Stimulated activated naive CD8-positive, alpha-beta T cell treated with anti-CD3 and anti-CD28 coated beads, Interleukin-15, amount 100 ng/mL, for 72 hours (primary cell): Measurements from ENCODE around the gene SLC28A1.

Experiments
- ATAC-seq: fragments of 150-1000 bp; cut with Tn5 transposase; 2 replicates; pipeline ENCODE4 v1.10.0; 2021; ENCODE audit warnings: mild to moderate bottlenecking, moderate library complexity
- DNase-seq, 2 donors: peaks; one replicate each; pipeline ENCODE4 v3.0.0; 2021 to 2022
- H3K27ac Mint-ChIP-seq, 2 donors: one replicate each; pipeline ENCODE4 v1.8.0; 2022; ENCODE audit warnings: mild to moderate bottlenecking in 2 of 2, mixed read lengths in 2 of 2, moderate library complexity in 2 of 2
- H3K27me3 Mint-ChIP-seq: one replicate; pipeline ENCODE4 v1.8.0; 2022; ENCODE audit warnings: mixed read lengths
- H3K4me1 Mint-ChIP-seq: one replicate; pipeline ENCODE4 v1.8.0; 2022; ENCODE audit warnings: mild to moderate bottlenecking, mixed read lengths
- H3K4me3 Mint-ChIP-seq, 2 donors: one replicate each; pipeline ENCODE4 v1.8.0; 2022; ENCODE audit warnings: mild to moderate bottlenecking in 2 of 2, mixed read lengths in 2 of 2, moderate library complexity in 1 of 2
- H3K9me3 Mint-ChIP-seq, 2 donors: one replicate each; pipeline ENCODE4 v1.8.0; 2022; ENCODE audit warnings: mixed read lengths in 2 of 2

Gene SLC28A1

DNA sequence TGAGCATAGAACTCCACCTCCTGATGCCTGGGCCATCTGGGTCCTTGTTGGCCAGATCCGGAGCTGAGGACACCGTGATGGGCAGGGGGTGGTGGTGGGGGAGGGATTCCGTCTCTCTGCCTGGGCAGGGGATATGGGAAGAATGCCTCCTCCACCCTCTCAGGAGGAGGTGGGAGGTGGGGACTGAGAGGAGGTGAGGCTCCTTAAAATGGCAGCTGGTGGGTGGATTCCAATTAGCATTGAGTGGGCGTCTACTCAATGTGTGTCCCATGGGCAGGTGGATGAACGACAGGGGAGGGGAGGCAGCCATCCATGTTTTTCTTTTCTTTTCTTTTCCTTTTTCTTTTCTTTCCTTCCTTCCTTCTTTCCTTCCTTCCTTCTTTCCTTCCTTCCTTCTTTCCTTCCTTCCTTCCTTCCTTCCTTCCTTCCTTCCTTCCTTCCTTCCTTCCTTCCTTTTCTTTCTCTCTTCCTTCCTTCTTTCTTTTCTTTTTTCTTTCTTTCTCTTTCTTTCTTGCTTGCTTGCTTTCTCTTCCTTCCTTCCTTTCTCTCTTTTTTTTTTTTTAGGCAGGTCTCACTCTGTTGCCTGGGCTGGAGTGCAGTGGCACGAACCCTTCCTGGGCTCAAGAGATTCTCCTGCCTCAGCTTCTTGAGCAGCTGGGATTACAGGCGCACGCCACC, 5.0 kb downstream of the SLC28A1 start:
- Mint-ChIP-seq H3K27ac (peak overlapping the region in 1 of 2 donors; percentile 78), H3K27me3 (no peaks in the 10 kb centered on the region), H3K4me3 (no peak overlapping the region), H3K9me3 (no peaks in the 10 kb centered on the region), H3K4me1 (no peaks in the 10 kb centered on the region)
- DNase-seq, result no peak
- ATAC-seq, result no peak

DNA sequence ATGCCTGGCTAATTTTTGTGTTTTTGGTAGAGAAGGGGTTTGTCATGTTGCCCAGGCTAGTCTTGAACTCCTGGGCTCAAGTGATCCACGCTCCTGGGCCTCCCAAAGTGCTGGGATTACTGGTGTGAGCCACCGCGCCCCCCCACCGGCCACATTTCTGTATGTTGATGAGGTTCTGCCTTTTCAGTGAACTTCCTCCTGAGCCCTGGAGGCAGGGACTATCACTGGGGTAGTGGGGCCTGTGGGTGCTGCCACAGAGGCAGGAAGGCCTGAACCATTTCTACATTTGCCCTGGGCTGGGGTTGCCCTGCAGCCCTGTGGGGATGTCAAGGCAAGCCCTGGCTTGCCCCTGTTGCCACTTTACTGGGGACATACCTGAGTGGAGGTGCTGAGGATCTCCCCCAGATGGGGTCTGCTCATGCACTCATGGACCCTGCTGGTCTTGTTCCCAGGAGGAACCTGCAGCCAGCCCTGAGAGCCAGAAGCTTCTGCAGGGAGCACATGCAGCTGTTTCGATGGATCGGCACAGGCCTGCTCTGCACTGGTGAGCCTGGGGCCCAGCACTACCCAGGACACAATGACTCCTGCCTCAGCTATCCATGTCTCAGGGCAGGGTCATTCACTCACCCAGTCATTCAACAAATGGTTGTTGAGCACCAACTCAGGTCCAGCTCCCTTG, 5.7 kb downstream of the SLC28A1 start:
- H3K27me3 Mint-ChIP-seq, result no peaks in the 10 kb centered on the region
- H3K9me3 Mint-ChIP-seq, result no peaks in the 10 kb centered on the region
- ATAC-seq, result no peak
- H3K4me1 Mint-ChIP-seq, result no peaks in the 10 kb centered on the region
- peak overlapping the region in 1 of 2 donors; percentile 78 for H3K27ac Mint-ChIP-seq
- DNase-seq, result no peak
- H3K4me3 Mint-ChIP-seq, result no peak overlapping the region

GRCh38 chr15:84890670-84891162, 6.3 kb downstream of the SLC28A1 start:
- Mint-ChIP-seq H3K27ac (peak overlapping the region; percentile 29 to 42), H3K4me1 (no peaks in the 10 kb centered on the region), H3K9me3 (no peaks in the 10 kb centered on the region), H3K4me3 (no peak overlapping the region), H3K27me3 (no peaks in the 10 kb centered on the region)
- DNase-seq (no peak), ATAC-seq (no peak)

DNA sequence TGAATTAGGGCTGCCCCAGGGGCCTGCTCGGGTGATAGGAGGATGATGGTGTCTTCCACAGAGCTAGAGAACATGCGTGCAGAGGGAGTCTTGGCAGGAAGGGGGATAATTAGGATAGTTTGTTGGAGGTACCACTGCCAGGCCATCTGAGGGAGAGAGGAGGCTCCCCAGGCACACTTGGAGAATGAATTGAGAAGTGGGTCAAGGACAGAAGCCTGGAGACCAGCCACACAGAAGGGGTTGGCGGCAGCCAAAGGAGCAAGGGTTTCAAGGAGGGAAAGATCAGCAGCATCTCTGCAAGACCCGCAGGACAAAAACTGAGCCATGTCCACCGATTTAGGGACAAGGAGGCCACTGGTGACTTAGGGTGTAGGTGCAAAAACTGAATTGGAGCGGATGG, 6.9 kb downstream of the SLC28A1 start:
- DNase-seq (no peak), ATAC-seq (no peak)
- H3K4me3 Mint-ChIP-seq, result no peak overlapping the region
- H3K27ac Mint-ChIP-seq, result peak overlapping the region; percentile 13 to 34
- no peaks in the 10 kb centered on the region for H3K9me3 Mint-ChIP-seq
- H3K4me1 Mint-ChIP-seq, result no peaks in the 10 kb centered on the region
- no peaks in the 10 kb centered on the region for H3K27me3 Mint-ChIP-seq

DNA sequence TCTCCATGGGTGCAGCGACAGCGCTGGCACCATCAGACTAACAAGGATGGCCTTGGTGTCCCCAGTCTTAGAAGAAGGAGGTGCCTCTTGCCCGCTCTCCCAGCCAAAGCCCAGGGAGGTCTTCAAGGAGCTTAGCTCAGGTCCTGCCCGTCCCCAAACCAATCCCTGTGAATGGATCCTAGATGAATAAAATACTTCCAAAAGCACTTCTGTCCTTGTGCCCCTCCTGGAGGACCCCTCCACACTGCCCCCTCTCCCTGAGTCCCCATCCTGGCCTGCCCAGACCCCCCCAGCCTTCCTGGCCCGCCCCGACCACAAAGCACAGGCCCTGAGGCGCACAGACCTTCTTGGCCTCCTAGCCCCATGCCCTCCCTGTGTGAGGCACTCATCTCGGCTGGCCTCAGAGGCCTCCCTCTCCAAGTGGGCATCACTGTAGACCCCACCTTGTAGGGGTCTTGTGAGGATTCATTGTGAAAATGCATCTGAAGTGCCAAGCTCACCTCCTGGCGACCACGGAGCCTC, 8.4 kb downstream of the SLC28A1 start:
- no peaks in the 10 kb centered on the region for H3K9me3 Mint-ChIP-seq
- no peak overlapping the region for H3K27ac Mint-ChIP-seq
- no peaks in the 10 kb centered on the region for H3K4me1 Mint-ChIP-seq
- no peak for DNase-seq
- no peak overlapping the region for H3K4me3 Mint-ChIP-seq
- ATAC-seq, result no peak
- no peaks in the 10 kb centered on the region for H3K27me3 Mint-ChIP-seq

GRCh38 chr15:84893607-84894006, 9.1 kb downstream of the SLC28A1 start:
- Mint-ChIP-seq H3K4me1 (no peaks in the 10 kb centered on the region), H3K27me3 (peaks cover 3% of the 10 kb centered on the region), H3K4me3 (no peak overlapping the region), H3K27ac (peak overlapping the region in 1 of 2 donors; percentile 74), H3K9me3 (peaks cover 0 to 1% of the 10 kb centered on the region in 2 donors)
- DNase-seq (no peak), ATAC-seq (no peak)

GRCh38 chr15:84894736-84895425, 10.4 kb downstream of the SLC28A1 start:
- Mint-ChIP-seq H3K4me1 (no peaks in the 10 kb centered on the region), H3K27me3 (peaks cover 9% of the 10 kb centered on the region), H3K9me3 (peaks cover 0 to 8% of the 10 kb centered on the region in 2 donors), H3K4me3 (no peak overlapping the region), H3K27ac (no peak overlapping the region)
- DNase-seq (no peak), ATAC-seq (no peak)

DNA sequence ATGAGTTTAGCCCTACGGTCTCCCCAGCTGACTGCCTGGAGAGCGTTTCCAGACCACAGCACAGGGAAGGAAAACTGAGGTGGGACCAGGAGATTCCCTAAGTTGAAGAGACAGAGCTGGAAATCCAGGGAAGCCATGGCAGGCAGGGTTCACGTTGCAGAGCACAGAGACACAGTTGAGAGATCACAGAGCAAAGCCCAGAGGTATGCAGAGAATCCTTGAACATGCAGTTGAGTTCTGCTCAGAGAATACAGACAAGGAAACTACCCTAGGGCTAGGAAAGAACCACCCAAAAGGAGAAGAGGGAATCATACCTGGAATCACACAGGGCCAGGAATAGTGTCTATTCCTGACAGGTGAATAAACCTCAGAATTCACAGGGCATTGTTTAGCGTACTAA, 14.3 kb downstream of the SLC28A1 start:
- Mint-ChIP-seq H3K4me3 (no peak overlapping the region), H3K9me3 (peaks cover 0 to 8% of the 10 kb centered on the region in 2 donors), H3K27me3 (peaks cover 9% of the 10 kb centered on the region), H3K4me1 (no peaks in the 10 kb centered on the region), H3K27ac (no peak overlapping the region)
- no peak for DNase-seq
- no peak for ATAC-seq

- ATAC-seq, result no peak
- Mint-ChIP-seq H3K27ac (no peak overlapping the region), H3K4me1 (no peaks in the 10 kb centered on the region), H3K27me3 (peaks cover 9% of the 10 kb centered on the region), H3K4me3 (no peak overlapping the region), H3K9me3 (peaks cover 0 to 8% of the 10 kb centered on the region in 2 donors)
- no peak for DNase-seq
Observed at GRCh38 chr15:84899750-84900149, 15.3 kb downstream of the SLC28A1 start.

DNA sequence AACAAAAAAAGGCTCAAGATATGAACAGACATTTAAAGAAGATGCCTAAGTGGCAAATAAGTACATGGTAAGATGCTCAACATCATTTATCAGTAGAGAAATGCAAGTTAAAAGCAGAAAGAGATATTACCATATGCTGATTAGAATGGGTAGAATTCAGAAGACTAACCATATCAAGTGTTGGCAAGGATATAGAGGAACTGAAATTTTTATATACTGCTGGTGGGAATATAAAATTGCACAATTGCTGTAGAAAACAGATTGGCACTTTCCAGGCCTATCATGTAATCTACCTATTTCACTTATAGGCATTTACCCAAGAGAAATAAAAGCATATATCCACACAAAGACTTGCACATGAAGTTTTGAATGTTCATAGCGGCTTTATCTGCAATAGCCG, 17.1 kb downstream of the SLC28A1 start:
- H3K4me3 Mint-ChIP-seq, result no peak overlapping the region
- no peaks in the 10 kb centered on the region for H3K4me1 Mint-ChIP-seq
- H3K27ac Mint-ChIP-seq, result no peak overlapping the region
- DNase-seq, result no peak
- no peak for ATAC-seq
- peaks cover 0 to 8% of the 10 kb centered on the region in 2 donors for H3K9me3 Mint-ChIP-seq
- H3K27me3 Mint-ChIP-seq, result peaks cover 9% of the 10 kb centered on the region

GRCh38 chr15:84903751-84904150, 19.3 kb downstream of the SLC28A1 start:
- Mint-ChIP-seq H3K27me3 (peaks cover 4% of the 10 kb centered on the region), H3K9me3 (peaks cover 0 to 5% of the 10 kb centered on the region in 2 donors), H3K27ac (no peak overlapping the region), H3K4me1 (no peaks in the 10 kb centered on the region), H3K4me3 (no peak overlapping the region)
- no peak for DNase-seq
- ATAC-seq, result no peak

GRCh38 chr15:84904419-84904818, 20.0 kb downstream of the SLC28A1 start:
- H3K4me1 Mint-ChIP-seq, result no peaks in the 10 kb centered on the region
- no peak overlapping the region for H3K4me3 Mint-ChIP-seq
- ATAC-seq (no peak), DNase-seq (no peak)
- no peaks in the 10 kb centered on the region for H3K27me3 Mint-ChIP-seq
- no peak overlapping the region for H3K27ac Mint-ChIP-seq
- no peaks in the 10 kb centered on the region for H3K9me3 Mint-ChIP-seq

DNA sequence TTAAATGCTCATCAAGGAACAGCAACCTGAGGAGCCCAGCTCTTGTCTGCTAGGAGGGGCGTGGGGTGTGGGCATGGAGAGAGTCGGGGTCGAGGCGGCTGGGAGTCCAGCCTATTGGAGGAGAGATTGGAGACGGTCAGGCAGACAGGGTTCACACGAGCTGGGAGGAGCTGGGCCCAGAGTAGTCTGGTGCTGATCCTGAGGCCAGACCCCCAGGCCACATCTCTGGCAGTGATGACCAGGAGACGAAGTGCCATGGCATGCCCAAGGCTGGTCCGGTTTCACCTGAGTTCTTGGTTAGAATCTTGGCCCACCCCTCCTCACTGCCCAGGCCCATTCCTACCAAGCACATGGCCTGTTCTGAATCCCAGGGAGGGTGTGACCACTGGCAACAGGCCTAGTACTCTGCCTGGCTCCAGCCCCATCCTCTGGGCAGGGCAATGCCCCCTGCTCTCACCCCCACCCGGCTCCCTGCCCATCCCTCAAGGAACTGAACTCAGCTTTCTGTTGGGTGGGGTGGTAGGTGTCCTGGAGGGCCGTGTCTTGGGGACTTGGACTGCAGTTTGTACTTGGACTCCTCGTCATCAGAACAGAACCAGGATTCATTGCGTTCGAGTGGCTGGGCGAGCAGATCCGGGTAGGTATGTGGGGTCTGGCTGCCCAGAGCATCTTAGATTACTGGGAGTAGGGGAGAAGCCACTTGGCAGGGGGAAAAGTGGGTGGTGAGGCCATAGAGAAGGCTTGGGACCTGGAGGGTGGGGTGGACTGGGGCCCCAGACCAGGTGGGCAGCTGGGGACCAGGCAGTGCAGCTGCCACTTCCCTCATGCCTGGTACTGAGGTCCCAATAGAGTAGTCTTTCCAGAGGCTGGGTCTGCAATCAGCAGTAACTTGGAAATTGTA, 20.8 kb downstream of the SLC28A1 start:
- H3K27me3 Mint-ChIP-seq, result no peaks in the 10 kb centered on the region
- H3K4me1 Mint-ChIP-seq, result no peaks in the 10 kb centered on the region
- no peak for ATAC-seq
- peak overlapping the region in 1 of 2 donors; percentile 62 for H3K27ac Mint-ChIP-seq
- no peak overlapping the region for H3K4me3 Mint-ChIP-seq
- DNase-seq, result no peak
- no peaks in the 10 kb centered on the region for H3K9me3 Mint-ChIP-seq

DNA sequence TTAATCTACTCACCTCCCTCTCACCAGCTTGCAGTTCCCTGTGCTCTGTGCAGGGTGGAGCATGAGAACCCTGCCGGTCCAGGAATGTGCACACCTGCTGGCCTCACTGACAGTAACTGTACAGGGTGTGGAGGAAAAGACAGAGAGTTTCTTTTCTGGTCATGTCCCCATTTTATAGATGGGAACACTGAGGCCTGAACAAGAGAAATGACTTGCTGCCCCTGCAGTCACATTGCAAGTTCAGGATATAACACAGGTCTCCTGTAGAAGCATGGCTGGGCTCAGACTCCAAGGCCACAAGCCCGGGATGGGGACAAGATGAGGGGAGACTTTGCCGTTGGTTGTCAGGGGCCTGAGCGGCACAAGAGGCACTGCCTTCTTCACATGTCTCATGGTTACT, 23.3 kb downstream of the SLC28A1 start:
- DNase-seq, result no peak
- Mint-ChIP-seq H3K4me3 (no peak overlapping the region), H3K4me1 (peaks cover 7% of the 10 kb centered on the region), H3K9me3 (no peaks in the 10 kb centered on the region), H3K27ac (no peak overlapping the region), H3K27me3 (no peaks in the 10 kb centered on the region)
- no peak for ATAC-seq

DNA sequence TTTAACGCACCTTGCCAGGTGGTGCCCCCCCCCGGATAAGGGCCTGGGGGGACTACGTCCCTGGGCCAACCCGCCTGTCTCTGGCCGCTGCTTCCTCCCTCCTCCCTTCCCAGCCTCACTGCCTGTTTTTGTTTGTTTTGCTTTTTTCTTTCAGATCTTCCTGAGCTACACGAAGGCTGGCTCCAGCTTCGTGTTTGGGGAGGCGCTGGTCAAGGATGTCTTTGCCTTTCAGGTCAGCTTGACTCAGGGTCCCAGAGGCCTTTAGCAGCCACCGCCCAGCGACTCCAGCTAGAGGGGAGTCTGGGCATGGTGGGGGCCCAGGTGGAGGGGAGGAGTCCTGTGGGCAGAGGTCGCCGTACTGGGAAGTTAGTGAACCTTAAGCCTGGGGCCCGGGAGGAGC, 24.1 kb downstream of the SLC28A1 start:
- H3K4me3 Mint-ChIP-seq, result no peak overlapping the region

More for the DNA sequence above, 24.1 kb downstream of the SLC28A1 start:
- ATAC-seq (no peak), DNase-seq (no peak)
- peaks cover 11% of the 10 kb centered on the region for H3K4me1 Mint-ChIP-seq
- no peaks in the 10 kb centered on the region for H3K9me3 Mint-ChIP-seq
- no peak overlapping the region for H3K27ac Mint-ChIP-seq
- no peaks in the 10 kb centered on the region for H3K27me3 Mint-ChIP-seq
